Measurements from ENCODE around the gene ZDHHC7.

ZDHHC7 gene

DNA sequence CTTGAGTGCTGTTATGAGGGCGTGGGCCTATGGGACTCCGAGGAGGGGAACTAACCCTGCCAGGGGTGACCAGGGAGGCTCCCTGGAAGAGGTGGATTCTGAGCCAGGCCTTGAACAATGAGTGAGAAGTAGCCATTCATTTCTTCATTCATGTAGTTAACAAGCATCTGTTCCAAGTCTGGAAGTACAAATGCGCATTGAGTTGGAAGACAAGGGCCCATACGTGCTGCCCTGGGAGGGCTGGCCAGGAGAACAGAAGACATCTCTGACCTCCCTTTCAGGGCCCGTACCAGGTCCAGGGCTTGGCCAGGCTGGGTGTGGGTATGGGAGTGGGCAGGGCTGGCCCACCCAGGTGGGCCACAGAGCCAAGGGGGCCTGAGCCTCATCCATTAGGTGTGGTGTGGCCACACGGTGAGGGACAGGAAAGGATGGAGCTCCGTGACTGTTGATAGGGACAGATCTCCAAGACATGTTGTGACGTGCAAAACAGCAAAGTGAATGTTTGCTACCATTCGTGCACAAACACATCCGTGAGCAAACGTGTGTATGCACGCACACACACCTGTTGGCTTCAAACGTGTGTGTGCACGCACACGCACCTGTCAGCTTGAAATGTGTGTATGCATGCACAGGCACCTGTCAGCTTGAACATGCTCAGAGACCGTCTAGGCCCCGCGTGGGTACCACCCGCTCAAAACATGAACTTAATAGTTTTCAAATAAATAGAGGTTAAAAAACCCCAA is 46.8 kb downstream of the ZDHHC7 start:
- no peak overlapping the region for H3K4me3 ChIP-seq (ENCODE audit: low read depth, low read length)
- H3K27ac ChIP-seq (ENCODE audit: extremely low read depth, low read depth, low read length), result no peak overlapping the region
- H3K36me3 ChIP-seq (ENCODE audit: control insufficient read depth in 2 of 2, insufficient read depth in 1 of 2, low read length in 2 of 2), result no peaks in the 10 kb centered on the region
- H3K4me1 ChIP-seq (ENCODE audit: control insufficient read depth, insufficient read depth, low read length), result no peaks in the 10 kb centered on the region
- H3K9me3 ChIP-seq (ENCODE audit: control insufficient read depth, insufficient read depth, low read depth, low read length), result no peaks in the 10 kb centered on the region
- POLR2A ChIA-PET, result no interaction called here
- CTCF ChIA-PET, result interaction anchor here (0.6 to 1.6 kb wide), 2 partner anchors 13 to 218 kb away, joined by 3 read pairs; no protein-coding TSS in a partner anchor
- TF ChIP-seq ZNF530 (tag by site-specific recombination; IDR thresholded peaks at IDR 0.05; ENCODE audit: low read depth) (no peak), SCRT2 (tag by site-specific recombination; IDR thresholded peaks at IDR 0.05) (peak; percentile 45; the same call in 1 of the 2 replicates), ZNF184 (tag by site-specific recombination; IDR thresholded peaks at IDR 0.05) (no peak), ZNF114 (tag by site-specific recombination; IDR thresholded peaks at IDR 0.05) (no peak), ZNF548 (tag by site-specific recombination; IDR thresholded peaks at IDR 0.05) (no peak)

DNA sequence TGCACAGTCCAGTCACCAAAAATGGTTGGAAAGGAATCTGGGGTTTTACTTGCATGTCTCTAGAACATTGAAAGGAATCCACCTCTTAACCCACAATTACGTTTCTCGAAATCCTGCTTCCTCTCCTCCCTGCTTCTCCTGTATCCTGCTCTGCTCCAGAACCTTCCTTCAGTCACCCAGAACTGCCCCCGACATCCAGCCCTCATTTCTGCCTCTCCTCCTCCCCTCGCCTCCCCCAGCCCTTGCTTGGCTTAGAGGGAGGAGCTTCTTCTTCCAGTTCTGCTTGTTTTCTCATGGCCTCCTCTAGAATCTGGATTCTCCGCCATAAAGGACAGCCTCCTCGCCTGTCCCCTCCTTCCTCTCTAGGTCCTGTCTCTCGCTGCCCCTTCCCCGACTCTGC is 48.3 kb downstream of the ZDHHC7 start:
- no peaks in the 10 kb centered on the region for H3K36me3 ChIP-seq (ENCODE audit: control insufficient read depth in 2 of 2, insufficient read depth in 1 of 2, low read length in 2 of 2)
- H3K4me1 ChIP-seq (ENCODE audit: control insufficient read depth, insufficient read depth, low read length), result no peaks in the 10 kb centered on the region
- H3K9me3 ChIP-seq (ENCODE audit: control insufficient read depth, insufficient read depth, low read depth, low read length), result no peaks in the 10 kb centered on the region
- TF ChIP-seq ZNF211 (tag by site-specific recombination; IDR thresholded peaks at IDR 0.05; ENCODE audit: low read depth), result no peak
- TF ChIP-seq, protein P1, sequence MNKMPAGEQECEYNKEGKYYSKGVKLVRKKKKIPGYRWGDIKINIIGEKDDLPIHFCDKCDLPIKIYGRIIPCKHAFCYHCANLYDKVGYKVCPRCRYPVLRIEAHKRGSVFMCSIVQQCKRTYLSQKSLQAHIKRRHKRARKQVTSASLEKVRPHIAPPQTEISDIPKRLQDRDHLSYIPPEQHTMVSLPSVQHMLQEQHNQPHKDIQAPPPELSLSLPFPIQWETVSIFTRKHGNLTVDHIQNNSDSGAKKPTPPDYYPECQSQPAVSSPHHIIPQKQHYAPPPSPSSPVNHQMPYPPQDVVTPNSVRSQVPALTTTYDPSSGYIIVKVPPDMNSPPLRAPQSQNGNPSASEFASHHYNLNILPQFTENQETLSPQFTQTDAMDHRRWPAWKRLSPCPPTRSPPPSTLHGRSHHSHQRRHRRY (tag by site-specific recombination; IDR thresholded peaks at IDR 0.05), result no peak
- no peak for TF ChIP-seq ZNF426 (tag by site-specific recombination; IDR thresholded peaks at IDR 0.05)
- no peak for TF ChIP-seq TRIM28 (IDR thresholded peaks at IDR 0.05; ENCODE audit: borderline replicate concordance, low read length)
- TF ChIP-seq, protein P2, sequence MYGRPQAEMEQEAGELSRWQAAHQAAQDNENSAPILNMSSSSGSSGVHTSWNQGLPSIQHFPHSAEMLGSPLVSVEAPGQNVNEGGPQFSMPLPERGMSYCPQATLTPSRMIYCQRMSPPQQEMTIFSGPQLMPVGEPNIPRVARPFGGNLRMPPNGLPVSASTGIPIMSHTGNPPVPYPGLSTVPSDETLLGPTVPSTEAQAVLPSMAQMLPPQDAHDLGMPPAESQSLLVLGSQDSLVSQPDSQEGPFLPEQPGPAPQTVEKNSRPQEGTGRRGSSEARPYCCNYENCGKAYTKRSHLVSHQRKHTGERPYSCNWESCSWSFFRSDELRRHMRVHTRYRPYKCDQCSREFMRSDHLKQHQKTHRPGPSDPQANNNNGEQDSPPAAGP (tag by site-specific recombination; IDR thresholded peaks at IDR 0.05), result no peak
- TF ChIP-seq ZNF423 (tag by site-specific recombination; IDR thresholded peaks at IDR 0.05), result no peak
- TF ChIP-seq ZNF202 (tag by site-specific recombination; IDR thresholded peaks at IDR 0.05; ENCODE audit: borderline replicate concordance), result no peak
- TF ChIP-seq ZNF777 (tag by site-specific recombination; IDR thresholded peaks at IDR 0.05; ENCODE audit: borderline replicate concordance), result no peak
- no peak for TF ChIP-seq ZNF610 (tag by site-specific recombination; IDR thresholded peaks at IDR 0.05; ENCODE audit: borderline replicate concordance)
- TF ChIP-seq, protein P3, sequence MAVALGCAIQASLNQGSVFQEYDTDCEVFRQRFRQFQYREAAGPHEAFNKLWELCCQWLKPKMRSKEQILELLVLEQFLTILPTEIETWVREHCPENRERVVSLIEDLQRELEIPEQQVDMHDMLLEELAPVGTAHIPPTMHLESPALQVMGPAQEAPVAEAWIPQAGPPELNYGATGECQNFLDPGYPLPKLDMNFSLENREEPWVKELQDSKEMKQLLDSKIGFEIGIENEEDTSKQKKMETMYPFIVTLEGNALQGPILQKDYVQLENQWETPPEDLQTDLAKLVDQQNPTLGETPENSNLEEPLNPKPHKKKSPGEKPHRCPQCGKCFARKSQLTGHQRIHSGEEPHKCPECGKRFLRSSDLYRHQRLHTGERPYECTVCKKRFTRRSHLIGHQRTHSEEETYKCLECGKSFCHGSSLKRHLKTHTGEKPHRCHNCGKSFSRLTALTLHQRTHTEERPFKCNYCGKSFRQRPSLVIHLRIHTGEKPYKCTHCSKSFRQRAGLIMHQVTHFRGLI (tag by site-specific recombination; IDR thresholded peaks at IDR 0.05), result no peak
- no peak for TF ChIP-seq ZNF701 (tag by site-specific recombination; IDR thresholded peaks at IDR 0.05)
- no peak for TF ChIP-seq ZNF544 (tag by site-specific recombination; IDR thresholded peaks at IDR 0.05)
- TF ChIP-seq ZNF548 (tag by site-specific recombination; IDR thresholded peaks at IDR 0.05), result no peak
- ChIA-PET POLR2A (interaction anchor here (1.2 kb wide), 1 partner anchor 11 kb away, joined by 3 read pairs; no protein-coding TSS in a partner anchor), CTCF (interaction anchor here (0.6 to 3.3 kb wide), 5 partner anchors 8 to 562 kb away, joined by 4 to 21 read pairs (median 6); no protein-coding TSS in a partner anchor)
- no peak overlapping the region for H3K27ac ChIP-seq (ENCODE audit: extremely low read depth, low read depth, low read length)
- H3K4me3 ChIP-seq (ENCODE audit: low read depth, low read length), result no peak overlapping the region

DNA sequence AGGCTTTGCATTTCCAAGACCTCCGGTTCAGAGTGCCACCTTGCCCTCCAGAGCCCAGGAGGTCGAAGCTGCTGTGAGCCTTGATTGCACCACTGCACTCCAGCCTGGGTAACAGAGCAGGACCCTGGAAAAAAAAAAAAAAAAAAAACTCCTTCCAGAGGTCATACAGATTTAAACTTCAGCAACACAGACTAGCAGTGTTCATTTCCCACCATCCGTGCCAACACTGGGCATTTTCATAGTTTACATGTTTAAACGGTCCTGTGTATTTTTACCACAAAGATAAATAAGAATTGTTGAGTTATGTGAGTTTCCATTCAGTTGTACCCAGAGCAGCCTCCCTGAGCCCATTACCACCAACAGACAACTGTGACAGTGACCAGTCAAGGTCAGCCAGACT is 50.4 kb downstream of the ZDHHC7 start:
- ChIA-PET POLR2A (no interaction called here), CTCF (interaction anchor here (3.3 kb wide), 1 partner anchor 207 kb away, joined by 21 read pairs; no protein-coding TSS in a partner anchor)
- Histone ChIP-seq H3K27ac (ENCODE audit: extremely low read depth, low read depth, low read length) (no peak overlapping the region), H3K4me3 (ENCODE audit: low read depth, low read length) (no peak overlapping the region), H3K36me3 (ENCODE audit: control insufficient read depth in 2 of 2, insufficient read depth in 1 of 2, low read length in 2 of 2) (no peaks in the 10 kb centered on the region), H3K4me1 (ENCODE audit: control insufficient read depth, insufficient read depth, low read length) (no peaks in the 10 kb centered on the region), H3K9me3 (ENCODE audit: control insufficient read depth, insufficient read depth, low read depth, low read length) (no peaks in the 10 kb centered on the region)
- TF ChIP-seq ZFHX2 (tag by site-specific recombination; conservative IDR thresholded peaks at IDR 0.05), result no peak

All from HEK293 (cell line).